Liver (tissue), 9 donors: Measurements from ENCODE around the gene CACNA1H. TPM values are rescaled to one million over a fixed set of nuclear protein-coding genes. Genes with fewer than 3 reads are reported as not detected.
A peak's percentile ranks its signal among the peaks of the same experiment; 100 is the strongest.

Source experiments
- DNase-seq: peaks from one replicate; pipeline ENCODE4 v3.0.0-alpha.2; 2017; ENCODE audit warnings: low spot score
- H3K27ac ChIP-seq, 2 donors: one replicate each; pipeline ENCODE4 v1.7.0; 2013; ENCODE audit warnings: inconsistent platforms in 2 of 2, low read length in 2 of 2, control low read depth in 1 of 2, low read depth in 1 of 2, mild to moderate bottlenecking in 1 of 2
- H3K27me3 ChIP-seq, 4 donors: one replicate each; pipeline versions ENCODE4 v1.6.1 to v1.7.0; 2013; ENCODE audit warnings: low read length in 3 of 4, inconsistent platforms in 1 of 4, mild to moderate bottlenecking in 1 of 4, moderate library complexity in 1 of 4; ENCODE audit not compliant: control insufficient read depth in 4 of 4, insufficient read depth in 4 of 4
- H3K36me3 ChIP-seq, 4 donors: one replicate each; pipeline versions ENCODE4 v1.6.1 to v1.7.0; 2013; ENCODE audit warnings: low read length in 3 of 4, mild to moderate bottlenecking in 3 of 4, low read depth in 1 of 4, moderate library complexity in 1 of 4; ENCODE audit not compliant: control insufficient read depth in 4 of 4, insufficient read depth in 3 of 4
- H3K4me1 ChIP-seq, 4 donors: one replicate each; pipeline versions ENCODE4 v1.6.1 to v1.7.0; 2013; ENCODE audit warnings: low read length in 3 of 4, mild to moderate bottlenecking in 3 of 4, moderate library complexity in 1 of 4; ENCODE audit not compliant: control insufficient read depth in 4 of 4, insufficient read depth in 4 of 4
- H3K4me3 ChIP-seq, 3 donors: one replicate each; pipeline versions ENCODE4 v1.6.1 to v1.7.0; 2013; ENCODE audit warnings: low read length in 3 of 3, control low read depth in 1 of 3, low read depth in 1 of 3, mild to moderate bottlenecking in 1 of 3
- H3K9ac ChIP-seq, 2 donors: one replicate each; pipeline ENCODE4 v1.7.0; 2013; ENCODE audit warnings: low read length in 2 of 2, mild to moderate bottlenecking in 2 of 2, moderate library complexity in 2 of 2, control low read depth in 1 of 2, low read depth in 1 of 2
- H3K9me3 ChIP-seq, 4 donors: one replicate each; pipeline versions ENCODE4 v1.6.1 to v1.7.0; 2013; ENCODE audit warnings: low read length in 3 of 4; ENCODE audit not compliant: control insufficient read depth in 4 of 4
- CTCF ChIP-seq: fragments of 150-350 bp; IDR thresholded peaks from 2 replicates; pipeline ENCODE4 v1.5.1; 2017; ENCODE audit warnings: improper control_type of control experiment, low read depth, low read length; ENCODE audit not compliant: missing input control
- EGR1 ChIP-seq, 2 donors: IDR thresholded peaks; 2 replicates each; pipeline ENCODE4 v1.6.1; 2016 to 2018; ENCODE audit warnings: antibody characterized with exemption in 2 of 2, low read depth in 2 of 2
- FOXA1 ChIP-seq: IDR thresholded peaks from 2 replicates; pipeline ENCODE4 v1.6.1; 2016; ENCODE audit warnings: antibody characterized with exemption
- FOXA2 ChIP-seq: IDR thresholded peaks from 2 replicates; pipeline ENCODE4 v1.6.1; 2016; ENCODE audit warnings: antibody characterized with exemption
- GABPA ChIP-seq, 2 donors: IDR thresholded peaks in 1 of 2; conservative IDR thresholded peaks in 1 of 2; 2 replicates each; pipeline ENCODE4 v1.6.1; 2016; ENCODE audit warnings: antibody characterized with exemption in 2 of 2, mild to moderate bottlenecking in 1 of 2, moderate library complexity in 1 of 2
- HNF4A ChIP-seq, 2 donors: conservative IDR thresholded peaks; 2 replicates each; pipeline ENCODE4 v1.6.1; 2016; ENCODE audit warnings: antibody characterized with exemption in 2 of 2, mild to moderate bottlenecking in 2 of 2
- HNF4G ChIP-seq: IDR thresholded peaks from 2 replicates; pipeline ENCODE4 v1.6.1; 2016; ENCODE audit warnings: antibody characterized with exemption
- JUND ChIP-seq, 2 donors: IDR thresholded peaks; 2 replicates each; pipeline ENCODE4 v1.6.1; 2016; ENCODE audit warnings: antibody characterized with exemption in 2 of 2
- MAX ChIP-seq: IDR thresholded peaks from 2 replicates; pipeline ENCODE4 v1.6.1; 2016; ENCODE audit warnings: antibody characterized with exemption
- NR2F2 ChIP-seq: IDR thresholded peaks from 2 replicates; pipeline ENCODE4 v1.6.1; 2016; ENCODE audit warnings: antibody characterized with exemption
- RAD21 ChIP-seq, 2 donors: IDR thresholded peaks; 2 replicates each; pipeline ENCODE4 v1.6.1; 2016; ENCODE audit warnings: antibody characterized with exemption in 2 of 2, mild to moderate bottlenecking in 2 of 2
- REST ChIP-seq: IDR thresholded peaks from 2 replicates; pipeline ENCODE4 v1.6.1; 2016; ENCODE audit warnings: antibody characterized with exemption, mild to moderate bottlenecking
- RXRA ChIP-seq, 2 donors: IDR thresholded peaks; 2 replicates each; pipeline ENCODE4 v1.6.1; 2017 to 2018; ENCODE audit warnings: antibody characterized with exemption in 2 of 2, mild to moderate bottlenecking in 1 of 2
- SP1 ChIP-seq: IDR thresholded peaks from 2 replicates; pipeline ENCODE4 v1.6.1; 2018; ENCODE audit warnings: antibody characterized with exemption, mild to moderate bottlenecking
- TAF1 ChIP-seq: conservative IDR thresholded peaks from 2 replicates; pipeline ENCODE4 v1.6.1; 2016; ENCODE audit warnings: antibody characterized with exemption, mild to moderate bottlenecking
- YY1 ChIP-seq: IDR thresholded peaks from 2 replicates; pipeline ENCODE4 v1.6.1; 2016; ENCODE audit warnings: antibody characterized with exemption, mild to moderate bottlenecking
- ZBTB33 ChIP-seq: IDR thresholded peaks from 2 replicates; pipeline ENCODE4 v1.6.1; 2016; ENCODE audit warnings: antibody characterized with exemption
- WGBS: extraction: QIAGEN DNeasy Blood & Tissue Kit; methylation state at CpG from one replicate; pipeline ENCODE4 v1.1.7; 2013; 5-methylcytosine and 5-hydroxymethylcytosine counted together
- polyA plus RNA-seq, 2 donors: library from polyadenylated mRNA; stranded (reverse) in 1 of 2; unstranded in 1 of 2; fragments of 200-250 nt in 1 of 2; fragments of >200 nt in 1 of 2; fragmentation: Nextera tagmentation in 1 of 2; extraction: Ambion mirVana in 1 of 2; gene quantifications; one replicate each; pipeline versions ENCODE4 v1.2.1 to v1.2.3, GENCODE V29; 2013 to 2015
- total RNA-seq, 2 donors: library from RNA; depleted of rRNA; stranded (reverse); fragments of >200 nt; gene quantifications; one replicate each; pipeline ENCODE4 v1.2.3, GENCODE V29; 2014
- TF ChIP-seq, protein P1 (sequence below): IDR thresholded peaks from 2 replicates; pipeline ENCODE4 v1.6.1; 2016; ENCODE audit warnings: antibody characterized with exemption
- donor health status: healthy.
- donor health status: healthy.
- donor health status: healthy.
- donor health status: healthy.
- donor health status: healthy.

The CACNA1H gene
- total and polyA plus RNA-seq, 4 donors = 0.21 to 8.5 (median 6.1) TPM

GRCh38 chr16:1181404-1182315 lies 28.8 kb downstream of the CACNA1H start:
- Histone ChIP-seq H3K9ac (no peak overlapping the region), H3K36me3 (peaks cover 0 to 2% (median 0%) of the 10 kb centered on the region in 4 donors), H3K4me3 (peak overlapping the region in 1 of 3 donors; percentile 16), H3K9me3 (no peaks in the 10 kb centered on the region), H3K4me1 (peaks cover 23 to 52% (median 36%) of the 10 kb centered on the region in 4 donors), H3K27ac (peak overlapping the region; percentile 72 to 89), H3K27me3 (no peaks in the 10 kb centered on the region)
- WGBS = 41% methylated on average over 39 of the region's 39 CpGs
- TF ChIP-seq TAF1 (no peak), CTCF (peak; percentile 6)
- DNase-seq = no peak

- peak overlapping the region in 1 of 2 donors; percentile 62 for H3K9ac ChIP-seq
- TF ChIP-seq NR2F2 (no peak), GABPA (IDR thresholded peaks at IDR 0.05 in 1 of 2, conservative IDR thresholded peaks at IDR 0.05 in 1 of 2) (no peak), JUND (IDR thresholded peaks at IDR 0.05) (peak; percentile 61 to 80), EGR1 (IDR thresholded peaks at IDR 0.05; ENCODE audit: low read depth in 2 of 2) (no peak), TAF1 (no peak), SP1 (peak; percentile 38), REST (no peak), CTCF (no peak), YY1 (peak; percentile 76), MAX (no peak), FOXA2 (no peak), FOXA1 (no peak), HNF4G (no peak), RAD21 (IDR thresholded peaks at IDR 0.05) (peak in 1 of 2 donors; percentile 19), RXRA (IDR thresholded peaks at IDR 0.05) (peak; percentile 62 to 75), HNF4A (conservative IDR thresholded peaks at IDR 0.05) (no peak), ZBTB33 (no peak)
- TF ChIP-seq, protein P1, sequence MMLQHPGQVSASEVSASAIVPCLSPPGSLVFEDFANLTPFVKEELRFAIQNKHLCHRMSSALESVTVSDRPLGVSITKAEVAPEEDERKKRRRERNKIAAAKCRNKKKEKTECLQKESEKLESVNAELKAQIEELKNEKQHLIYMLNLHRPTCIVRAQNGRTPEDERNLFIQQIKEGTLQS = no peak
- H3K27me3 ChIP-seq = no peaks in the 10 kb centered on the region
- peaks cover 23 to 52% (median 36%) of the 10 kb centered on the region in 4 donors for H3K4me1 ChIP-seq
- H3K36me3 ChIP-seq = peaks cover 0 to 2% (median 0%) of the 10 kb centered on the region in 4 donors
- DNase-seq = peak; percentile 60
- peak overlapping the region in 1 of 3 donors; percentile 16 for H3K4me3 ChIP-seq
- peak overlapping the region; percentile 72 to 89 for H3K27ac ChIP-seq
- WGBS = 15% methylated on average over 19 of the region's 19 CpGs
- no peaks in the 10 kb centered on the region for H3K9me3 ChIP-seq
Measured at GRCh38 chr16:1182316-1182671, 29.4 kb downstream of the CACNA1H start.
